Mesothelial cell of epicardium (in vitro differentiated cells): ENCODE data around the gene GALNTL6. TPM values are rescaled to one million over a fixed set of nuclear protein-coding genes. Genes with fewer than 3 reads are reported as not detected.

ENCODE experiments used
- DNase-seq, 2 experiments: peaks; one replicate each; pipeline ENCODE4 v3.0.0; 2021; ENCODE audit warnings: low spot score in 2 of 2; ENCODE audit not compliant: unreplicated experiment in 2 of 2
- H3K27ac Mint-ChIP-seq: 2 replicates; pipeline ENCODE4 v1.8.0; 2021; ENCODE audit warnings: mixed read lengths
- H3K27me3 Mint-ChIP-seq: 2 replicates; pipeline ENCODE4 v1.8.0; 2021; ENCODE audit warnings: low read depth, mixed read lengths
- H3K36me3 Mint-ChIP-seq: 2 replicates; pipeline ENCODE4 v1.8.0; 2021; ENCODE audit warnings: mixed read lengths
- H3K4me1 Mint-ChIP-seq: 2 replicates; pipeline ENCODE4 v1.8.0; 2021; ENCODE audit warnings: mixed read lengths
- H3K4me3 Mint-ChIP-seq: 2 replicates; pipeline ENCODE4 v1.8.0; 2021; ENCODE audit warnings: mild to moderate bottlenecking, moderate library complexity, mixed read lengths
- H3K9me3 Mint-ChIP-seq: 2 replicates; pipeline ENCODE4 v1.8.0; 2021; ENCODE audit warnings: mixed read lengths
- CTCF ChIP-seq: fragments of 200-600 bp; sonication (generic); IDR thresholded peaks from one replicate; pipeline ENCODE4 v1.5.0; 2021; ENCODE audit warnings: antibody characterized with exemption; ENCODE audit not compliant: unreplicated experiment
- total RNA-seq: library from RNA; stranded (reverse); gene quantifications from 3 replicates; pipeline ENCODE4 v1.2.1, GENCODE V29; 2021

The GALNTL6 gene
- total RNA-seq, 1 donor from 2014 or later = 1.3 TPM

DNA sequence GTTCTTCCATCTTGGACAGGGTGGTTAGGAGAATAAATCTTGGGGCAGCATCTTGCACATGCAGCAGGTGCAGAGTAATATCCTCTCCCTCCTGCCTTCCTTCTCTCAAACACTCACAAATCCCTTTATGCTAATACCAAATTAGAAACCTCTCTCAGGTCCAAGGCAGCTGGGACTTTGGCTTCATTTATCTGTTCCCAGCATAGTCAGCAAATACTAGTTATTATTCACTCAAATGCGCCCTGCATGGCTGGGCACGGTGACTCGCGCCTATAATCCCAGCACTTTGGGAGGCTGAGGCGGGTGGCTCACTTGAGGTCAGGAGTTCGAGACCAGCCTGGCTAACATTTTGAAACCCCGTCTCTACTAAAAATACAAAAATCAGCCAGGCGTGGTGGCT, 1199.4 kb downstream of the GALNTL6 start:
- Mint-ChIP-seq H3K4me3 (no peak overlapping the region), H3K27me3 (no peaks in the 10 kb centered on the region), H3K27ac (no peak overlapping the region), H3K9me3 (peaks cover 3% of the 10 kb centered on the region), H3K36me3 (no peaks in the 10 kb centered on the region), H3K4me1 (peaks cover 12% of the 10 kb centered on the region)
- DNase-seq = no peak
- TF ChIP-seq CTCF = no peak

- peak in 1 of 2 experiments; percentile 68 for DNase-seq
- Mint-ChIP-seq H3K36me3 (no peaks in the 10 kb centered on the region), H3K4me1 (peaks cover 12% of the 10 kb centered on the region), H3K27me3 (no peaks in the 10 kb centered on the region), H3K27ac (no peak overlapping the region), H3K4me3 (no peak overlapping the region), H3K9me3 (peaks cover 3% of the 10 kb centered on the region)
- peak; percentile 92 for TF ChIP-seq CTCF
These were observed 1200.2 kb downstream of the GALNTL6 start for GRCh38 chr4:173013232-173013930.

- Mint-ChIP-seq H3K4me1 (peaks cover 12% of the 10 kb centered on the region), H3K9me3 (peaks cover 3% of the 10 kb centered on the region), H3K27me3 (no peaks in the 10 kb centered on the region), H3K27ac (no peak overlapping the region), H3K36me3 (no peaks in the 10 kb centered on the region), H3K4me3 (no peak overlapping the region)
- DNase-seq = no peak
- no peak for TF ChIP-seq CTCF
These were observed 1200.9 kb downstream of the GALNTL6 start for GRCh38 chr4:173014113-173014558.

DNA sequence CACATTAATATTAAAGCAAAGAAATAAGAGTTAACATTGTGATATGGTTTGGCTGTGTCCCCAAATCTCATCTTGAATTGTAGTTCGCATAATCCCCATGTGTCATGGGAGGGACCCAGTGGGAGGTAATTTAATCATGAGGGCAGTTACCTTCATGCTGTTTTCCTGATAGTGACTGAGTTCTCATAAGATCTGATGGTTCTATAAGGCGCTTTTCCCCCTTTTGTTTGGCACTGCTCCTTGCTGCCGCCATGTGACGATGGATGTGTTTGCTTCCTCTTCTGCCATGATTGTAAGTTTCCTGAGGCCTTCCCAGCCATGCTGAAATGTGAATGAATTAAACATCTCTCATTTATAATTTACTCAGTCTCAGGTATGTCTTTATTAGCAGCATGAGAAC, 1201.6 kb downstream of the GALNTL6 start:
- Mint-ChIP-seq H3K27ac (no peak overlapping the region), H3K9me3 (peaks cover 3% of the 10 kb centered on the region), H3K4me1 (peaks cover 12% of the 10 kb centered on the region), H3K4me3 (no peak overlapping the region), H3K36me3 (no peaks in the 10 kb centered on the region), H3K27me3 (no peaks in the 10 kb centered on the region)
- DNase-seq = no peak
- TF ChIP-seq CTCF = no peak

- TF ChIP-seq CTCF = no peak
- H3K9me3 Mint-ChIP-seq = no peaks in the 10 kb centered on the region
- H3K36me3 Mint-ChIP-seq = no peaks in the 10 kb centered on the region
- H3K27me3 Mint-ChIP-seq = no peaks in the 10 kb centered on the region
- H3K27ac Mint-ChIP-seq = no peak overlapping the region
- H3K4me3 Mint-ChIP-seq = no peak overlapping the region
- peaks cover 12% of the 10 kb centered on the region for H3K4me1 Mint-ChIP-seq
- DNase-seq = no peak
These were observed 1204.6 kb downstream of the GALNTL6 start for GRCh38 chr4:173017802-173018201.
